ENCODE data around the gene STK33.

GRCh38 chr11:8533332-8533731 is 60.7 kb downstream of the STK33 start:
- TF ChIP-seq CTCF (IDR thresholded peaks at IDR 0.05; ENCODE audit: poor library complexity, severe bottlenecking): no peak
- no peak for TF ChIP-seq RAD21 (conservative IDR thresholded peaks at IDR 0.05)
- no peak for TF ChIP-seq REST (IDR thresholded peaks at IDR 0.05; ENCODE audit: borderline replicate concordance)
- no peak for TF ChIP-seq POLR2AphosphoS5 (IDR thresholded peaks at IDR 0.05)
- no peak for TF ChIP-seq EP300 (conservative IDR thresholded peaks at IDR 0.05; ENCODE audit: poor library complexity, severe bottlenecking)
- no peak for TF ChIP-seq EZH2 (IDR thresholded peaks at IDR 0.05; ENCODE audit: borderline replicate concordance, insufficient read depth, low read length, poor library complexity, severe bottlenecking)
- no peak for TF ChIP-seq TAF1 (IDR thresholded peaks at IDR 0.05; ENCODE audit: low read depth)
- TF ChIP-seq MXI1 (conservative IDR thresholded peaks at IDR 0.05; ENCODE audit: poor library complexity, severe bottlenecking): no peak

Data from neural cell (in vitro differentiated cells).